Measurements from ENCODE around the gene MAP3K1.
A peak's percentile ranks its signal among the peaks of the same experiment; 100 is the strongest.

The MAP3K1 gene

GRCh38 chr5:56893251-56893951 lies 78.1 kb downstream of the MAP3K1 start:
- H3K4me1 ChIP-seq (ENCODE audit: control insufficient read depth in 1 of 2, insufficient read depth in 1 of 2, low read depth in 1 of 2, low read length in 1 of 2) = no peaks in the 10 kb centered on the region
- H3K9me3 ChIP-seq = no peaks in the 10 kb centered on the region
- no peak for TF ChIP-seq CTCF (IDR thresholded peaks at IDR 0.05)
- H3K4me3 ChIP-seq (ENCODE audit: low read depth in 1 of 2, low read length in 1 of 2) = no peak overlapping the region
- no peak overlapping the region for H3K27ac ChIP-seq
- no peaks in the 10 kb centered on the region for H3K27me3 ChIP-seq
- H3K36me3 ChIP-seq = peaks cover 61% of the 10 kb centered on the region

- no peak overlapping the region for H3K27ac ChIP-seq
- TF ChIP-seq CTCF (IDR thresholded peaks at IDR 0.05) = no peak
- H3K9me3 ChIP-seq = no peaks in the 10 kb centered on the region
- no peaks in the 10 kb centered on the region for H3K4me1 ChIP-seq (ENCODE audit: control insufficient read depth in 1 of 2, insufficient read depth in 1 of 2, low read depth in 1 of 2, low read length in 1 of 2)
- H3K27me3 ChIP-seq = no peaks in the 10 kb centered on the region
- H3K4me3 ChIP-seq (ENCODE audit: low read depth in 1 of 2, low read length in 1 of 2) = no peak overlapping the region
- H3K36me3 ChIP-seq = peaks cover 33% of the 10 kb centered on the region
Observed at GRCh38 chr5:56896763-56897162, 81.4 kb downstream of the MAP3K1 start.

- Histone ChIP-seq H3K4me1 (ENCODE audit: control insufficient read depth in 1 of 2, insufficient read depth in 1 of 2, low read depth in 1 of 2, low read length in 1 of 2) (no peaks in the 10 kb centered on the region), H3K27me3 (no peaks in the 10 kb centered on the region), H3K9me3 (no peaks in the 10 kb centered on the region), H3K4me3 (ENCODE audit: low read depth in 1 of 2, low read length in 1 of 2) (no peak overlapping the region), H3K36me3 (peaks cover 29% of the 10 kb centered on the region), H3K27ac (no peak overlapping the region)
- no peak for TF ChIP-seq CTCF (IDR thresholded peaks at IDR 0.05)
Observed at GRCh38 chr5:56898213-56898612, 82.9 kb downstream of the MAP3K1 start.

- TF ChIP-seq CTCF (IDR thresholded peaks at IDR 0.05) = no peak
- H3K27ac ChIP-seq = no peak overlapping the region
- H3K4me1 ChIP-seq (ENCODE audit: control insufficient read depth in 1 of 2, insufficient read depth in 1 of 2, low read depth in 1 of 2, low read length in 1 of 2) = no peaks in the 10 kb centered on the region
- H3K9me3 ChIP-seq = no peaks in the 10 kb centered on the region
- no peaks in the 10 kb centered on the region for H3K27me3 ChIP-seq
- no peak overlapping the region for H3K4me3 ChIP-seq (ENCODE audit: low read depth in 1 of 2, low read length in 1 of 2)
- peaks cover 7% of the 10 kb centered on the region for H3K36me3 ChIP-seq
Observed at GRCh38 chr5:56900395-56900794, 85.0 kb downstream of the MAP3K1 start.

- H3K4me3 ChIP-seq (ENCODE audit: low read depth in 1 of 2, low read length in 1 of 2) = no peak overlapping the region
- TF ChIP-seq CTCF (IDR thresholded peaks at IDR 0.05) = peak; percentile 58
- H3K27ac ChIP-seq = no peak overlapping the region
- no peaks in the 10 kb centered on the region for H3K27me3 ChIP-seq
- H3K4me1 ChIP-seq (ENCODE audit: control insufficient read depth in 1 of 2, insufficient read depth in 1 of 2, low read depth in 1 of 2, low read length in 1 of 2) = no peaks in the 10 kb centered on the region
- H3K9me3 ChIP-seq = no peaks in the 10 kb centered on the region
- peaks cover under 1% of the 10 kb centered on the region for H3K36me3 ChIP-seq
Observed at GRCh38 chr5:56900858-56901578, 85.7 kb downstream of the MAP3K1 start.
